Heart left ventricle (tissue), 13 donors: ENCODE measurements around the gene XPR1.

ENCODE experiments used
- POLR2A ChIP-seq, 2 donors: fragments of 450-650 bp; IDR thresholded peaks; one replicate each; pipeline ENCODE4 v1.6.1; 2017; ENCODE audit warnings: antibody characterized with exemption in 2 of 2, mild to moderate bottlenecking in 2 of 2, moderate library complexity in 2 of 2
- TF ChIP-seq, protein P1 (sequence below), 12 donors: fragments of 200-600 bp; sonication (generic) in 4 of 12; IDR thresholded peaks; one replicate each; pipeline versions ENCODE4 v1.5.0 to v1.8.0; 2018 to 2022; ENCODE audit warnings: antibody characterized with exemption in 12 of 12, mild to moderate bottlenecking in 5 of 12
- donor health status: ischemic (EF 13 %, LVEDD 7.1; RV severe dilation, severe dysfunction).
- donor health status: DM: no; HTN: yes; CAD: no.
- donor health status: DM: no; HTN: no; CAD: no.
- donor health status: ischemic (EF 25% LVEDD 6.9; RV normal size, moderate dysfunction).
- donor health status: ischemic (EF 25% LVEDD 5.7; RV mildly dilated, moderate dysfunction).
- donor health status: ischemic (EF 35%, LVEDD 5.7; RV mildly dilated, moderate dysfunction).
- donor health status: nonischemic (EF 11% LVEDD 7.7; RV severe dilation, severe dysfunction).
- donor health status: DM: yes; HTN: yes; CAD: no.
- donor health status: PGD.
- donor health status: ischemic (EF 29% LVEDD 5.4; RV normal size, mild dysfunction).
- donor health status: nonischemic (EF 23%, LVEDD 6.1; RV moderate dilation, normal function).

DNA sequence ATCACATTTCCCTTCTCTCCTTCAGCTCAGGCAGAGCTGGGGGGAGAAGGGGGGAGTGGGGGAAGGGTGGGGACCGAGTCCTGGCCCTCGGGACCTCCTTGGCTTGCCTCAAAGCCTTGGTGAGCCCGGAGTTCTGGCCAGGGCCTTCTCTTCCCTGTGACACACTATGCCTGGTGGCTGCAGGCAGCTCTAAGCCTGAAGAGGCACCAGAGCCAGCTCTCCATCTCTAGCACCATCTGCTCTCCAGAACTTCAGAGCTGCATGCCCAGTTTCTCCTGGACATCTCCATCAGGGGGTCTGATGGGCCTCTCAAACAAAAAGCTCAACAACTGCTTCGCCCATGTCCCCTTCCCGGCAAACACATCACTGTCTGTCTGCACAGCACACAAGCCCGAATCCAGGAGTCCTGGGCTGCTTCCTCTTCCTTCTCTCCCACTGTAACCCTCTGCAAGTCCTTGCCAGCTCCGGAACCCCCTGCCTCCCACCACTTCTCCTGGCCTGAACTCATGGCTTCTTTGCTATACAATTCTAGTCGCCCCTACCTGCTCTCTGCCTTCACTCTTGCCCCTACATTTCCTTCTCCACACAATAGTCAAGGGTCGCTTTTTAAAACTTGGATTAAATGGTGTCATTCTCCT, 307.4 kb downstream of the XPR1 start:
- TF ChIP-seq POLR2A (IDR thresholded peaks at IDR 0.05), result no peak
- TF ChIP-seq, protein P1, sequence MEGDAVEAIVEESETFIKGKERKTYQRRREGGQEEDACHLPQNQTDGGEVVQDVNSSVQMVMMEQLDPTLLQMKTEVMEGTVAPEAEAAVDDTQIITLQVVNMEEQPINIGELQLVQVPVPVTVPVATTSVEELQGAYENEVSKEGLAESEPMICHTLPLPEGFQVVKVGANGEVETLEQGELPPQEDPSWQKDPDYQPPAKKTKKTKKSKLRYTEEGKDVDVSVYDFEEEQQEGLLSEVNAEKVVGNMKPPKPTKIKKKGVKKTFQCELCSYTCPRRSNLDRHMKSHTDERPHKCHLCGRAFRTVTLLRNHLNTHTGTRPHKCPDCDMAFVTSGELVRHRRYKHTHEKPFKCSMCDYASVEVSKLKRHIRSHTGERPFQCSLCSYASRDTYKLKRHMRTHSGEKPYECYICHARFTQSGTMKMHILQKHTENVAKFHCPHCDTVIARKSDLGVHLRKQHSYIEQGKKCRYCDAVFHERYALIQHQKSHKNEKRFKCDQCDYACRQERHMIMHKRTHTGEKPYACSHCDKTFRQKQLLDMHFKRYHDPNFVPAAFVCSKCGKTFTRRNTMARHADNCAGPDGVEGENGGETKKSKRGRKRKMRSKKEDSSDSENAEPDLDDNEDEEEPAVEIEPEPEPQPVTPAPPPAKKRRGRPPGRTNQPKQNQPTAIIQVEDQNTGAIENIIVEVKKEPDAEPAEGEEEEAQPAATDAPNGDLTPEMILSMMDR (IDR thresholded peaks at IDR 0.05), result no peak
